Gastrocnemius medialis (tissue), 4 donors: ENCODE measurements around the gene TCAP. TPM values are rescaled to one million over a fixed set of nuclear protein-coding genes. Genes with fewer than 3 reads are reported as not detected.
A peak's percentile ranks its signal among the peaks of the same experiment; 100 is the strongest.

Experiments used
- ATAC-seq, 2 donors: fragments of 150-250 bp; one replicate each; pipeline ENCODE4 v1.9.1; 2016
- DNase-seq, 2 donors: peaks; one replicate each; pipeline ENCODE4 v3.0.0-alpha.2; 2019
- H3K27ac ChIP-seq, 4 donors: fragments of 200-600 bp; sonication (generic); 1 replicate in 1 of 4; 2 replicates in 3 of 4; pipeline ENCODE4 v1.5.1; 2016 to 2018; ENCODE audit warnings: mild to moderate bottlenecking in 2 of 4, moderate library complexity in 1 of 4
- H3K27me3 ChIP-seq, 3 donors: fragments of 200-600 bp; sonication (generic) in 2 of 3; 1 replicate in 1 of 3; 2 replicates in 2 of 3; pipeline versions ENCODE4 v1.5.1 to v1.6.0; 2016 to 2019; ENCODE audit warnings: mild to moderate bottlenecking in 1 of 3, moderate library complexity in 1 of 3
- H3K36me3 ChIP-seq, 2 donors: fragments of 200-600 bp; sonication (generic) in 1 of 2; one replicate each; pipeline ENCODE4 v1.5.1; 2017 to 2018
- H3K4me1 ChIP-seq, 2 donors: fragments of 200-600 bp; sonication (generic) in 1 of 2; one replicate each; pipeline ENCODE4 v1.5.1; 2016 to 2017; ENCODE audit warnings: mild to moderate bottlenecking in 2 of 2
- H3K4me3 ChIP-seq, 4 donors: fragments of 200-600 bp; sonication (generic) in 3 of 4; 1 replicate in 1 of 4; 2 replicates in 3 of 4; pipeline ENCODE4 v1.5.1; 2016 to 2019; ENCODE audit warnings: mild to moderate bottlenecking in 2 of 4
- H3K9me3 ChIP-seq, 3 donors: fragments of 200-600 bp; sonication (generic) in 2 of 3; 1 replicate in 1 of 3; 2 replicates in 2 of 3; pipeline ENCODE4 v1.5.1; 2016 to 2019
- POLR2A ChIP-seq, 2 donors: fragments of 450-650 bp; IDR thresholded peaks; one replicate each; pipeline ENCODE4 v1.6.1; 2017; ENCODE audit warnings: antibody characterized with exemption in 2 of 2, mild to moderate bottlenecking in 2 of 2, moderate library complexity in 2 of 2
- in situ Hi-C, 4 donors: fragments of 200-750 bp; cut with MboI; loops; one replicate each; pipeline versions ENCODE4 v1.15.0 to v1.8.0; 2017; ENCODE audit warnings: low sequenced_read_pairs in 4 of 4
- intact Hi-C: fragments of 100-400 bp; cut with DNase I; formaldehyde crosslinking; loops from one replicate; pipeline ENCODE4 v1.15.1; 2023; ENCODE audit warnings: low total_unique reads
- total RNA-seq, 4 donors: library from RNA; depleted of rRNA; stranded (reverse); fragments of >200 nt; gene quantifications; one replicate each; pipeline versions ENCODE4 v1.1.0 to v1.2.3, GENCODE V29; 2016
- TF ChIP-seq, protein P1 (sequence below), 5 experiments: fragments of 450-650 bp in 3 of 5; fragments of 200-600 bp in 2 of 5; sonication (generic) in 2 of 5; IDR thresholded peaks in 4 of 5; conservative IDR thresholded peaks in 1 of 5; 1 replicate in 4 of 5; 2 replicates in 1 of 5; pipeline ENCODE4 v1.5.1; 2016 to 2019; ENCODE audit warnings: antibody characterized with exemption in 5 of 5, mild to moderate bottlenecking in 3 of 5, moderate library complexity in 3 of 5

Gene TCAP
- total RNA-seq, 4 donors from 2014 or later, result 1,768 to 3,088 (median 2,493) TPM

DNA sequence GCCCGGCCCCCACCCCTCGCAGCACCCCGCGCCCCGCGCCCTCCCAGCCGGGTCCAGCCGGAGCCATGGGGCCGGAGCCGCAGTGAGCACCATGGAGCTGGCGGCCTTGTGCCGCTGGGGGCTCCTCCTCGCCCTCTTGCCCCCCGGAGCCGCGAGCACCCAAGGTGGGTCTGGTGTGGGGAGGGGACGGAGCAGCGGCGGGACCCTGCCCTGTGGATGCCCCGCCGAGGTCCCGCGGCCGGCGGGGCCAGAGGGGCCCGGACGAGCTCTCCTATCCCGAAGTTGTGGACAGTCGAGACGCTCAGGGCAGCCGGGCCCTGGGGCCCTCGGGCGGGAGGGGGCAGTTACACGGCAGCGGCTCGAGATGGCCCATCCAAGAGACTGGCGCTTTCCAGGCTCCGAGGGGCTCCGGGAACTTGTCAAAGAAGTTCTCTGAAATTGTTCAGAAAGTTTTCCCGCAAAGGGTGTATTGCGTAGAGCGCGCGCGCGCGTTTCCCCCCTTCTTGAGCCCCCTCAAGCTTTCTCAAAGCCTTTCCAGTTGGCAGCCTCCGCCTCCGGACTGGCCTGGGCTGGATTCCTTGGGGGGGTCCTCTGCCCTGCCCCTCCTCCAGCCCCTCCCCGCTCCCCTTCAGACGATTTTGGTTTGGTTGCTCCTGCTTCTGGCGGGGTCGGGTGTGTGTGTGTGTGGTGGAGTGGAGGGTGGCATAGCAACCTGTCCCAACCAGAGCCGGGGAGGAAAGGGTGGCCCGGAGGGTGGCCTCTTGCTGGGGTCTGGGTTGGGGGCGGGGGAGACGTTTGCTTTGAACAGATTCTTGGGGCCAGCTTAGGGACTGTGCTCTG, 35.2 kb downstream of the TCAP start:
- intact Hi-C loops, result no loop called here
- in situ Hi-C loops, result no loop called here
- TF ChIP-seq POLR2A (IDR thresholded peaks at IDR 0.05), result no peak
- TF ChIP-seq, protein P1, sequence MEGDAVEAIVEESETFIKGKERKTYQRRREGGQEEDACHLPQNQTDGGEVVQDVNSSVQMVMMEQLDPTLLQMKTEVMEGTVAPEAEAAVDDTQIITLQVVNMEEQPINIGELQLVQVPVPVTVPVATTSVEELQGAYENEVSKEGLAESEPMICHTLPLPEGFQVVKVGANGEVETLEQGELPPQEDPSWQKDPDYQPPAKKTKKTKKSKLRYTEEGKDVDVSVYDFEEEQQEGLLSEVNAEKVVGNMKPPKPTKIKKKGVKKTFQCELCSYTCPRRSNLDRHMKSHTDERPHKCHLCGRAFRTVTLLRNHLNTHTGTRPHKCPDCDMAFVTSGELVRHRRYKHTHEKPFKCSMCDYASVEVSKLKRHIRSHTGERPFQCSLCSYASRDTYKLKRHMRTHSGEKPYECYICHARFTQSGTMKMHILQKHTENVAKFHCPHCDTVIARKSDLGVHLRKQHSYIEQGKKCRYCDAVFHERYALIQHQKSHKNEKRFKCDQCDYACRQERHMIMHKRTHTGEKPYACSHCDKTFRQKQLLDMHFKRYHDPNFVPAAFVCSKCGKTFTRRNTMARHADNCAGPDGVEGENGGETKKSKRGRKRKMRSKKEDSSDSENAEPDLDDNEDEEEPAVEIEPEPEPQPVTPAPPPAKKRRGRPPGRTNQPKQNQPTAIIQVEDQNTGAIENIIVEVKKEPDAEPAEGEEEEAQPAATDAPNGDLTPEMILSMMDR (IDR thresholded peaks at IDR 0.05 in 4 of 5, conservative IDR thresholded peaks at IDR 0.05 in 1 of 5), result no peak
- Histone ChIP-seq H3K27ac (peak overlapping the region; percentile 59 to 78 (median 74)), H3K9me3 (no peaks in the 10 kb centered on the region), H3K4me3 (peak overlapping the region; percentile 65 to 83 (median 76)), H3K27me3 (no peaks in the 10 kb centered on the region), H3K4me1 (peaks cover 19 to 42% of the 10 kb centered on the region in 2 donors), H3K36me3 (no peaks in the 10 kb centered on the region)
- DNase-seq (no peak), ATAC-seq (peak; percentile 69)

DNA sequence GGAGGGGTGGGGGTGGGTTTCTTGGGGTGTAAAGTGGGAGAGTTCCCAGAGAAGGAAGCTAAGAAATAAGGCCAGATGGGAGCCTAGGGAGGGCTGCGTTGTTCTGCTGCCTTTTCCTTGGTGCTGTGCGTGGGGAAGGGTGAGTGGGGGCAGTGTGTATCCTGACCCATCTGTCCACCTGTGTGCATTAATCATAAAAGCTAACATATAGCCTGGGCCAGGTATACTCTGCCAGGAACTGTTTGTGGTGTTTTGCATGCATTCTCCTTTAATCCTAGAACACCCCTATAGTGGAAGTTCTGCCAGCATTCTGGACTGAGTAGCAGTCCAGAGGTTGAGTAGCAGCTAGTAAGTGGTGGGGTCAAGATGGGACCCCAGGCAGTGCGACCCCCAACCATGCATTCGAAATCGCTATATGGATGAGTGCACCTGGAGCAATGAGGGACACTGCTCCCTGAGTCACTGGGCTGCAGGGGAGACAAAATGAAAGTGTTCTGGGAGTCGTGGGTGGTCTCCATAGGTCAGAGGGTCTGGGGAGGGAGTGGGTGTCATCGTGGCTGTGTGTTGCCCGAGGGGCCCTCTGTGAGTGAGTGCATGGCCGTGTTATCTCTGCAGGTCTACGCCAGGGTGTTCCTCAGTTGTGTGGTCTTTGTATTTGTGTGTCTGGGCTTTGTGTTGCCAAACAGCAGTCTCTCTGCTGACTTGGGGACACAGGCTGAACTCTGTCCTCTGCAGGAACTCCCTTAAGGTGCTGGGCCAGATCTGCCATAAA, 36.0 kb downstream of the TCAP start:
- H3K36me3 ChIP-seq, result no peaks in the 10 kb centered on the region
- intact Hi-C loops (no loop called here), in situ Hi-C loops (no loop called here)
- TF ChIP-seq, protein P1 (IDR thresholded peaks at IDR 0.05 in 4 of 5, conservative IDR thresholded peaks at IDR 0.05 in 1 of 5), result no peak
- TF ChIP-seq POLR2A (IDR thresholded peaks at IDR 0.05), result no peak
- peak overlapping the region; percentile 59 to 78 (median 74) for H3K27ac ChIP-seq
- ATAC-seq (no peak), DNase-seq (no peak)
- no peaks in the 10 kb centered on the region for H3K27me3 ChIP-seq
- peaks cover 27 to 49% of the 10 kb centered on the region in 2 donors for H3K4me1 ChIP-seq
- H3K4me3 ChIP-seq, result peak overlapping the region; percentile 65 to 83 (median 76)
- H3K9me3 ChIP-seq, result no peaks in the 10 kb centered on the region

DNA sequence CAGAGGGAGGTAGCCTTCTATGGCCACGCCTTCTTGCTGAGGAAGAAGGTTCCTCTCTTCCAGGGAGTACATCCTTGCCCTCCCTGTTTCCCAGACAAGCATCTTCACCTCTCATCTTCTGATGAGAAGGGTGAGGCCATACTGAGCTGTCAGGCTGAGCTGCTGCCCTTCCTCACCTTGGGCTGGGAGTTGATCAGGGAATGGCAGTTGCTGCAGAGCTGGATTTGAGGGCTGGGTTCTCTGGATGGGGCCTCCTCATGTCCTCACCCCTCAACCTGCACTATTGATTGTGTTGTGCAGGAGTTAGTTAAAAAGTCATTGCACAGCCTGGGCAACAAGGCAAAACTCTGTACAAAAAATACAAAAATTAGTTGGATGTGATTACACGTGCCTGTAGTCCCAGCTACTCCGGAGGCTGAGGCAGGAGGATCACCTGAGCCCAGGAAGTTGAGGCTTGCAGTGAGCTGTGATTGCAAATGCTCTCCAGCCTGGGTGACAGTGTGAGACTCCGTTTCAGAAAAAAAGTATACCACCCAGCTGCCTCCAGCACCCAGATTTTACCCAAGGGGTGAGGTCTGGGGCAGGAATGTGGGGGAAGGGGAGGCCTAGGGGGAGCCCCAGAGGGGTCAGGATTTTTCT, 36.8 kb downstream of the TCAP start:
- Histone ChIP-seq H3K27me3 (no peaks in the 10 kb centered on the region), H3K27ac (no peak overlapping the region), H3K9me3 (no peaks in the 10 kb centered on the region), H3K36me3 (no peaks in the 10 kb centered on the region), H3K4me3 (no peak overlapping the region), H3K4me1 (peaks cover 29 to 55% of the 10 kb centered on the region in 2 donors)
- in situ Hi-C loops (no loop called here), intact Hi-C loops (no loop called here)
- DNase-seq (no peak), ATAC-seq (no peak)
- TF ChIP-seq, protein P1 (IDR thresholded peaks at IDR 0.05 in 4 of 5, conservative IDR thresholded peaks at IDR 0.05 in 1 of 5), result no peak
- no peak for TF ChIP-seq POLR2A (IDR thresholded peaks at IDR 0.05)

DNA sequence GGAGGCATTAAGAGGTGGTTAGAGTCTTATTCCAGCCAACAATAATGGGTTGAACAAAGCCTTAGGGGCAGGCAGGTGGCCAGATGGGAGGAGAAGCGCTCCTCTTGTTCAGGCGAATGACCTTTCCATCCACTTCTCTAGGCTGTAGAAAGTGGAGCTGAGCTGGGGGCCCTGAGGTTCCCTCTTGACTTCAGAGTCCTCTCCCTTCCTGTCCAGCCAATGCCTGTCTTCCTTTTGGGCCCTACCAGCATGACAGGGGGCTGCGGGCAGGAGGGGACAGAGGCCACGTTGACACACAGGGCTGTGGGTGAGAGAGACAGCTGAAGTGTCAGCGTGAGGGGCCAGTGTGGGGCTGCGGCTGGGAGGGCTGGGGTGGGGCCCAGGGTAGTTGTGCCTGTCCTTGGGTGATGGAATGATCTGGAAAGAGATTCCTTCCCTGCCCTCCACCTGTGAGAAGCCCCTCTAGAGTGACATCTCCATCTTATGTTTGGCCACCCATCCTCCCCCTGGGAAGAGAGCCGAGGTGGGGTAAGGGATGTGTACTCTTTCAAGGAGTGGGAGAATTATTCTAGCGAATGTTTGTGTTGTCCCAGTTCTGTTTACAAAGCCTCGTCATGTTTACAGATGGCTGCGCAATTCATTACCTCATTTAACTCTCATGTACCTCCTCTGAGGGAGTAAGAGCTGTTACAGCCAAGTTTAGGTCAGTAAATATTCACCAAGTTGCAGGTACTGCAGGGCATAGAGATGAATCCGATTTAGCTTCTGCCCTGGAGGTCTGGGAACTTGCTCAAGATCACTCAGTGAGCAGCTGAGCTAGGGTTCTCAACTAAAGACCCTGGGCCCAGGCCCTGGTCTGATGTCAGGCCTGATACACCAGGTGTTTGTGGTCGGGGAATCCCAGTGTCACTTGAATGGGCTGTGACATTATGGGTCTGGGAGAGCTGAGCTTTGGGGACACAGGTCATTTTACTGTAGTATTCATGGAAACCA, 38.0 kb downstream of the TCAP start:
- TF ChIP-seq, protein P1 (IDR thresholded peaks at IDR 0.05 in 4 of 5, conservative IDR thresholded peaks at IDR 0.05 in 1 of 5), result no peak
- TF ChIP-seq POLR2A (IDR thresholded peaks at IDR 0.05), result no peak
- in situ Hi-C loops, result no loop called here
- DNase-seq (no peak), ATAC-seq (no peak)
- intact Hi-C loops, result no loop called here
- H3K9me3 ChIP-seq, result no peaks in the 10 kb centered on the region
- H3K36me3 ChIP-seq, result peaks cover 0 to 2% of the 10 kb centered on the region in 2 donors
- H3K27ac ChIP-seq, result peak overlapping the region in 1 of 4 donors; percentile 51
- H3K27me3 ChIP-seq, result no peaks in the 10 kb centered on the region
- H3K4me1 ChIP-seq, result peaks cover 29 to 57% of the 10 kb centered on the region in 2 donors
- no peak overlapping the region for H3K4me3 ChIP-seq
